H1 (cell line): ENCODE results near the gene BTAF1. TPM values are rescaled to one million over a fixed set of nuclear protein-coding genes. Genes with fewer than 3 reads are reported as not detected.

Experiments
- CTCF ChIA-PET: fragments of 300-600 bp; sonication (Branson Sonifier 250); formaldehyde crosslinking; loops from one replicate; lab custom pipeline; 2021; ENCODE audit not compliant: partially characterized antibody; lab: Charles Lee
- POLR2A ChIA-PET: fragments of 300-600 bp; sonication (Branson Sonifier 250); formaldehyde crosslinking; loops from one replicate; lab custom pipeline; 2021; ENCODE audit warnings: inconsistent platforms; ENCODE audit not compliant: partially characterized antibody; lab: Charles Lee
- DNase-seq, 2 experiments: peaks; one replicate each; pipeline versions ENCODE4 v3.0.0 to v3.0.0-alpha.2; 2010 to 2022; ENCODE audit warnings: low spot score in 2 of 2, low read depth in 1 of 2, mixed read lengths in 1 of 2
- FAIRE-seq: peaks from 2 replicates; lab custom pipeline; 2011; peaks lifted over from hg19 to GRCh38; lab: Jason Lieb, UNC
- H2AFZ ChIP-seq: 2 replicates; pipeline ENCODE4 v1.8.1; 2012; ENCODE audit warnings: low read length, inconsistent platforms
- H2AK5ac ChIP-seq: 2 replicates; pipeline ENCODE4 v1.6.1; 2013; ENCODE audit warnings: low read depth, low read length
- H2BK120ac ChIP-seq: replicated peaks from 2 replicates; pipeline ENCODE3; 2013; ENCODE audit warnings: low read depth, low read length, inconsistent platforms
- H2BK12ac ChIP-seq: 2 replicates; pipeline ENCODE4 v1.6.1; 2013; ENCODE audit warnings: low read depth, low read length
- H2BK15ac ChIP-seq: 2 replicates; pipeline ENCODE4 v1.6.1; 2013; ENCODE audit warnings: low read length
- H2BK20ac ChIP-seq: 2 replicates; pipeline ENCODE4 v1.6.1; 2013; ENCODE audit warnings: low read length
- H2BK5ac ChIP-seq: 2 replicates; pipeline ENCODE4 v1.6.1; 2013; ENCODE audit warnings: low read depth, low read length
- H3K14ac ChIP-seq: 2 replicates; pipeline ENCODE4 v1.6.1; 2013; ENCODE audit warnings: inconsistent platforms; ENCODE audit not compliant: insufficient read length
- H3K18ac ChIP-seq: 2 replicates; pipeline ENCODE4 v1.6.1; 2013; ENCODE audit warnings: low read length; ENCODE audit errors: extremely low read depth
- H3K23ac ChIP-seq: 2 replicates; pipeline ENCODE4 v1.6.1; 2013; ENCODE audit warnings: inconsistent platforms; ENCODE audit not compliant: insufficient read length
- H3K23me2 ChIP-seq: 2 replicates; pipeline ENCODE4 v1.6.1; 2013; ENCODE audit warnings: low read depth, low read length
- H3K27ac ChIP-seq: 2 replicates; pipeline ENCODE4 v1.6.1; 2011; ENCODE audit warnings: low read depth, low read length, inconsistent platforms
- H3K27me3 ChIP-seq, 4 experiments: replicated peaks in 1 of 4; 1 replicate in 1 of 4; 2 replicates in 3 of 4; pipeline versions ENCODE4 v1.6.1 to v1.8.1; 2011 to 2013; ENCODE audit warnings: low read length in 3 of 4, mild to moderate bottlenecking in 3 of 4, inconsistent platforms in 2 of 4, mixed read lengths in 2 of 4, moderate library complexity in 1 of 4; ENCODE audit not compliant: control insufficient read depth in 3 of 4, insufficient read depth in 3 of 4; ENCODE audit errors: extremely low read depth in 1 of 4
- H3K36me3 ChIP-seq, 4 experiments: 2 replicates each; pipeline versions ENCODE4 v1.6.1 to v1.8.1; 2011 to 2013; ENCODE audit warnings: mild to moderate bottlenecking in 4 of 4, low read length in 3 of 4, moderate library complexity in 2 of 4, control low read depth in 1 of 4, inconsistent platforms in 1 of 4; ENCODE audit not compliant: insufficient read depth in 4 of 4, control insufficient read depth in 2 of 4
- H3K4ac ChIP-seq: replicated peaks from 2 replicates; pipeline ENCODE3; 2013; ENCODE audit warnings: low read length, low read depth, mixed read lengths, inconsistent platforms; ENCODE audit not compliant: insufficient read length
- H3K4me1 ChIP-seq, 4 experiments: replicated peaks in 1 of 4; 1 replicate in 1 of 4; 2 replicates in 3 of 4; pipeline versions ENCODE4 v1.6.1 to v1.8.1; 2011 to 2013; ENCODE audit warnings: low read length in 3 of 4, inconsistent platforms in 2 of 4, mixed read lengths in 1 of 4; ENCODE audit not compliant: insufficient read depth in 4 of 4, control insufficient read depth in 3 of 4
- H3K4me2 ChIP-seq, 2 experiments: 2 replicates each; pipeline versions ENCODE4 v1.6.1 to v1.8.1; 2011 to 2013; ENCODE audit warnings: low read depth in 2 of 2, low read length in 2 of 2, control low read depth in 1 of 2, inconsistent platforms in 1 of 2, mild to moderate bottlenecking in 1 of 2; ENCODE audit not compliant: insufficient read depth in 1 of 2
- H3K4me3 ChIP-seq, 4 experiments: fragments of 200-600, 300-600 bp in 1 of 4; sonication (generic), shearing (Covaris generic), sonication (Bioruptor Twin) in 1 of 4; 2 replicates each; pipeline versions ENCODE4 v1.5.1 to v1.8.1; 2011 to 2016; ENCODE audit warnings: low read length in 4 of 4, low read depth in 3 of 4, control low read depth in 2 of 4, inconsistent platforms in 2 of 4, mild to moderate bottlenecking in 2 of 4, mixed read lengths in 1 of 4, moderate library complexity in 1 of 4; ENCODE audit not compliant: insufficient read depth in 2 of 4; ENCODE audit errors: extremely low read depth in 1 of 4
- H3K56ac ChIP-seq: replicated peaks from 2 replicates; pipeline ENCODE3; 2013; ENCODE audit warnings: low read depth, mild to moderate bottlenecking, mixed read lengths, low read length, inconsistent platforms; ENCODE audit not compliant: insufficient read length
- H3K79me1 ChIP-seq: 2 replicates; pipeline ENCODE4 v1.6.1; 2013; ENCODE audit warnings: low read depth, low read length, control low read depth
- H3K79me2 ChIP-seq, 2 experiments: 2 replicates each; pipeline versions ENCODE4 v1.6.1 to v1.8.1; 2012 to 2013; ENCODE audit warnings: low read length in 2 of 2, mild to moderate bottlenecking in 2 of 2, inconsistent platforms in 1 of 2; ENCODE audit not compliant: insufficient read depth in 2 of 2, control insufficient read depth in 1 of 2
- H3K9ac ChIP-seq, 4 experiments: replicated peaks in 1 of 4; 1 replicate in 1 of 4; 2 replicates in 3 of 4; pipeline versions ENCODE4 v1.6.1 to v1.8.1; 2011 to 2013; ENCODE audit warnings: low read depth in 3 of 4, low read length in 3 of 4, control low read depth in 2 of 4, mild to moderate bottlenecking in 2 of 4, moderate library complexity in 2 of 4, inconsistent platforms in 1 of 4; ENCODE audit errors: extremely low read depth in 1 of 4
- H3K9me3 ChIP-seq, 2 experiments: 2 replicates each; pipeline versions ENCODE4 v1.6.1 to v1.8.1; 2012 to 2013; ENCODE audit warnings: mild to moderate bottlenecking in 2 of 2, moderate library complexity in 2 of 2, control low read depth in 1 of 2, inconsistent platforms in 1 of 2, low read depth in 1 of 2, low read length in 1 of 2, mixed read lengths in 1 of 2; ENCODE audit not compliant: insufficient read depth in 2 of 2
- H4K20me1 ChIP-seq, 2 experiments: replicated peaks in 1 of 2; 2 replicates each; pipeline versions ENCODE3 to v1.8.1; 2011 to 2013; ENCODE audit warnings: inconsistent platforms in 2 of 2, low read length in 2 of 2, mild to moderate bottlenecking in 1 of 2; ENCODE audit not compliant: insufficient read depth in 2 of 2, control insufficient read depth in 1 of 2
- H4K5ac ChIP-seq: 2 replicates; pipeline ENCODE4 v1.6.1; 2013; ENCODE audit warnings: low read length, low read depth, mixed read lengths, inconsistent platforms; ENCODE audit not compliant: insufficient read length
- H4K8ac ChIP-seq: 2 replicates; pipeline ENCODE4 v1.8.0; 2013; ENCODE audit warnings: mild to moderate bottlenecking, moderate library complexity, low read length, inconsistent platforms; ENCODE audit not compliant: insufficient read depth; ENCODE audit errors: extremely low read depth
- H4K91ac ChIP-seq: replicated peaks from 2 replicates; pipeline ENCODE3; 2013; ENCODE audit warnings: low read length, mixed read lengths, inconsistent platforms; ENCODE audit not compliant: insufficient read length
- ASH2L ChIP-seq: fragments of 200-600, 300-600 bp; sonication (generic); IDR thresholded peaks from one replicate; pipeline ENCODE4 v1.7.1; 2017; ENCODE audit warnings: low read length
- CEBPB ChIP-seq: IDR thresholded peaks from 2 replicates; pipeline ENCODE4 v1.6.1; 2012; ENCODE audit warnings: low read depth, low read length
- CHD1 ChIP-seq: IDR thresholded peaks from 2 replicates; pipeline ENCODE4 v1.6.1; 2012; ENCODE audit warnings: low read depth, low read length, improper control_type of control experiment
- E2F6 ChIP-seq: IDR thresholded peaks from 2 replicates; pipeline ENCODE4 v1.6.1; 2012; ENCODE audit warnings: inconsistent platforms
- JUND ChIP-seq: IDR thresholded peaks from 2 replicates; pipeline ENCODE4 v1.6.1; 2011; ENCODE audit warnings: mild to moderate bottlenecking, improper control_type of control experiment, low read length
- KDM1A ChIP-seq: fragments of 200-600, 300-600 bp; sonication (generic); IDR thresholded peaks from 2 replicates; pipeline ENCODE4 v1.7.1; 2016; ENCODE audit warnings: mild to moderate bottlenecking, low read length, borderline replicate concordance
- NANOG ChIP-seq: IDR thresholded peaks from 2 replicates; pipeline ENCODE4 v1.6.1; 2011; ENCODE audit warnings: low read length, low read depth, mild to moderate bottlenecking, inconsistent platforms; ENCODE audit not compliant: insufficient read depth, poor library complexity, severe bottlenecking
- NRF1 ChIP-seq: IDR thresholded peaks from 2 replicates; pipeline ENCODE4 v1.6.1; 2011; ENCODE audit warnings: mild to moderate bottlenecking, low read depth, low read length, improper control_type of control experiment
- SAP30 ChIP-seq: fragments of 300-600 bp; sonication (generic); IDR thresholded peaks from 2 replicates; pipeline ENCODE4 v1.7.1; 2012; ENCODE audit warnings: low read length, moderate library complexity, mild to moderate bottlenecking, inconsistent platforms; ENCODE audit not compliant: insufficient read depth, insufficient replicate concordance
- SIRT6 ChIP-seq: IDR thresholded peaks from one replicate; pipeline ENCODE4 v1.7.1; 2012; ENCODE audit warnings: low read length, inconsistent platforms
- SUZ12 ChIP-seq: fragments of 200-600 bp; sonication (generic); IDR thresholded peaks from 2 replicates; pipeline ENCODE4 v1.6.1; 2012; ENCODE audit warnings: mild to moderate bottlenecking, inconsistent platforms, low read length, moderate library complexity, mixed read lengths
- WGBS, 2 experiments: shearing (Covaris generic) in 1 of 2; methylation state at CpG; one replicate each; pipeline versions ENCODE4 v1.1.6 to v1.1.7; 2013 to 2015; ENCODE audit warnings: low lambda C conversion rate in 2 of 2, mixed read lengths in 2 of 2, inconsistent platforms in 1 of 2, low coverage in 1 of 2, missing lambda C conversion rate in 1 of 2; ENCODE audit not compliant: insufficient replicate concordance in 2 of 2, insufficient coverage in 1 of 2, insufficient read length in 1 of 2; ENCODE audit errors: extremely low coverage in 1 of 2, missing lambda C conversion rate in 1 of 2; 5-methylcytosine and 5-hydroxymethylcytosine counted together
- polyA plus RNA-seq, 7 experiments: library from polyadenylated mRNA; depleted of rRNA in 3 of 7; stranded (reverse) in 5 of 7; unstranded in 2 of 7; fragments of >200 nt in 5 of 7; fragments of 200-250 nt in 2 of 7; gene quantifications; 1 replicate in 5 of 7; 2 replicates in 1 of 7; 4 replicates in 1 of 7; pipeline versions ENCODE4 v1.2.1 to v1.2.3, GENCODE V29; 2011 to 2013; ENCODE audit warnings: missing spikeins in 2 of 7, mixed read lengths in 2 of 7
- total RNA-seq: library from RNA; stranded (reverse); fragmentation: NEBNext Ultra II Directional; extraction: Animal tissue kit (Norgen Biotek cat#: 25700); gene quantifications from 2 replicates; pipeline ENCODE4 v1.2.1, GENCODE V29; 2021

The BTAF1 gene
- total and polyA plus RNA-seq, 2 of the 8 experiments (the other 6 are each of a cell fraction or from before 2014, with no cell fraction given): 24.5 to 39.1 TPM

- ChIA-PET POLR2A (interaction anchor here (0.6 to 3.3 kb wide), 18 partner anchors 10 to 91 kb away, joined by 3 to 26 read pairs (median 4); partner anchors contain the start of genes BTAF1, FGFBP3 and TNKS2), CTCF (interaction anchor here (1.0 to 2.2 kb wide), 6 partner anchors 12 to 687 kb away, joined by 3 to 7 read pairs (median 4); partner anchors contain the start of genes FGFBP3 and IDE)
- Histone ChIP-seq H2BK12ac (peak overlapping the region; percentile 93), H3K4me3 (peak overlapping the region; percentile 18 to 48 (median 27); a peak in 5 of 8 replicates), H4K91ac (peak overlapping the region; percentile 99), H3K27me3 (no peaks in the 10 kb centered on the region), H3K14ac (peak overlapping the region; percentile 92), H2BK5ac (peak overlapping the region; percentile 96), H2BK120ac (peak overlapping the region; percentile 100), H2BK20ac (peak overlapping the region; percentile 99; the same call in 1 of the 2 replicates), H3K9ac (peak overlapping the region in 3 of 4 experiments; percentile 46 to 47 (median 47); a peak in 6 of 7 replicates), H2AFZ (no peak overlapping the region), H2AK5ac (0 out of 2 replicates have a peak overlapping the region, but pooled peaks have one; percentile 71), H3K79me1 (no peaks in the 10 kb centered on the region), H3K4me1 (peaks cover 11 to 31% (median 23%) of the 10 kb centered on the region in 4 experiments), H3K56ac (peak overlapping the region; percentile 57), H3K9me3 (no peaks in the 10 kb centered on the region), H2BK15ac (no peak overlapping the region), H4K8ac (peak overlapping the region; percentile 84; the same call in 1 of the 2 replicates), H3K4ac (peak overlapping the region; percentile 15), H4K20me1 (no peaks in the 10 kb centered on the region), H3K23me2 (no peaks in the 10 kb centered on the region), H3K27ac (peak overlapping the region; percentile 74), H4K5ac (peak overlapping the region; percentile 98), H3K23ac (no peak overlapping the region), H3K18ac (peak overlapping the region; percentile 98), H3K4me2 (peak overlapping the region; percentile 64 to 75), H3K79me2 (no peaks in the 10 kb centered on the region), H3K36me3 (no peaks in the 10 kb centered on the region)
- DNase-seq (peak; percentile 89 to 90), FAIRE-seq (peak; percentile 28)
- 3% methylated on average over 59 of the region's 59 CpGs; no CpG with 5 or more reads in 1 of the 2 experiments for WGBS, 2 experiments
- TF ChIP-seq NRF1 (no peak), SAP30 (no peak), SIRT6 (no peak), NANOG (no peak), E2F6 (peak; percentile 66), KDM1A (peak; percentile 34; the same call in 1 of the 2 replicates), CEBPB (no peak), CHD1 (no peak), ASH2L (peak; percentile 85), JUND (no peak), SUZ12 (no peak)
Measured at GRCh38 chr10:91887272-91888076, 36.1 kb upstream of the BTAF1 start.
